ENCODE measurements around the gene HNF4A. TPM values are rescaled to one million over a fixed set of nuclear protein-coding genes. Genes with fewer than 3 reads are reported as not detected.

The HNF4A gene
- total and polyA plus RNA-seq, 2 of the 4 experiments (the other 2 are of a cell fraction), result not detected

- no peaks in the 10 kb centered on the region for H3K9me3 ChIP-seq (ENCODE audit: control insufficient read depth, insufficient read depth, low read length)
- H3K27ac ChIP-seq (ENCODE audit: insufficient read depth, low read length), result no peak overlapping the region
- H4K8ac ChIP-seq (ENCODE audit: low read depth in 2 of 2, low read length in 2 of 2), result no peak overlapping the region
- no TSS peak for BruUV-seq (replicated peaks)
- ChIA-PET CTCF (no interaction called here), POLR2A (ENCODE audit: unreplicated experiment) (no interaction called here)
- H3K14ac ChIP-seq (replicated peaks; ENCODE audit: low read depth, low read length), result no peak overlapping the region
- 40% methylated on average over 3 of the region's 15 CpGs; no CpG with 5 or more reads in 1 of the 2 experiments for WGBS, 2 experiments (ENCODE audit: extremely low coverage in 2 of 2, insufficient read length in 1 of 2)
- no peak overlapping the region for H3K4me2 ChIP-seq (ENCODE audit: low read depth, low read length)
- H3K36me3 ChIP-seq (ENCODE audit: control insufficient read depth, insufficient read depth, low read length), result no peaks in the 10 kb centered on the region
- H2AK9ac ChIP-seq (replicated peaks; ENCODE audit: low read depth, low read length, poor library complexity), result no peak overlapping the region
- no peak overlapping the region for H2BK20ac ChIP-seq (ENCODE audit: low read depth, low read length)
- H2AK5ac ChIP-seq (ENCODE audit: low read depth, low read length), result no peak overlapping the region
- no peak overlapping the region for H3K9ac ChIP-seq (ENCODE audit: low read depth, low read length)
- H3K23ac ChIP-seq (ENCODE audit: low read depth, low read length), result no peak overlapping the region
- H4K91ac ChIP-seq (ENCODE audit: insufficient read depth, low read depth, low read length), result no peak overlapping the region
- no peak for ATAC-seq (ENCODE audit: low read depth)
- H2BK15ac ChIP-seq (ENCODE audit: low read depth, low read length), result no peak overlapping the region
- H2AFZ ChIP-seq (replicated peaks; ENCODE audit: low read length, poor library complexity), result no peak overlapping the region
- H3K9me1 ChIP-seq (ENCODE audit: insufficient read depth, low read length), result no peaks in the 10 kb centered on the region
- no peak overlapping the region for H3K4ac ChIP-seq (ENCODE audit: low read depth, low read length)
- no peaks in the 10 kb centered on the region for H4K20me1 ChIP-seq (ENCODE audit: insufficient read depth, low read length)
- dilution Hi-C loops (cut with HindIII; ENCODE audit: low sequenced_read_pairs, unreplicated experiment), result loop anchor here (10.0 kb wide), 1 partner anchor 70 kb away; no protein-coding TSS in a partner anchor
- intact Hi-C loops (cut with micrococcal nuclease), result no loop called here
- H2BK120ac ChIP-seq (ENCODE audit: low read depth, low read length), result no peak overlapping the region
- DNase-seq, result no peak
- H3K27me3 ChIP-seq (ENCODE audit: control insufficient read depth, insufficient read depth, low read length), result peaks cover 50% of the 10 kb centered on the region
- no peak overlapping the region for H3K56ac ChIP-seq (ENCODE audit: extremely low read depth, insufficient read depth, low read length)
- no peak for TF ChIP-seq CHD1 (IDR thresholded peaks at IDR 0.05; ENCODE audit: low read depth, low read length)
- TF ChIP-seq RFX5 (IDR thresholded peaks at IDR 0.05; ENCODE audit: low read depth, low read length), result no peak
- TF ChIP-seq MAFK (IDR thresholded peaks at IDR 0.05; ENCODE audit: low read depth, low read length), result no peak
- no peak for TF ChIP-seq NFE2L2 (IDR thresholded peaks at IDR 0.05; ENCODE audit: low read depth, low read length)
- TF ChIP-seq SMC3 (IDR thresholded peaks at IDR 0.05; ENCODE audit: low read depth, low read length), result no peak
- TF ChIP-seq FOS (IDR thresholded peaks at IDR 0.05; ENCODE audit: low read depth, low read length), result no peak
- no peak for TF ChIP-seq RAD21 (IDR thresholded peaks at IDR 0.05; ENCODE audit: low read length)
- no peak for TF ChIP-seq ELK1 (IDR thresholded peaks at IDR 0.05; ENCODE audit: borderline replicate concordance, low read depth, low read length)
- no peak for TF ChIP-seq CEBPB (IDR thresholded peaks at IDR 0.05; ENCODE audit: low read depth, low read length)
- TF ChIP-seq CTCF (conservative IDR thresholded peaks at IDR 0.05; ENCODE audit: low read depth, low read length), result no peak
- TF ChIP-seq MAZ (IDR thresholded peaks at IDR 0.05; ENCODE audit: borderline replicate concordance, low read depth, low read length), result no peak
- TF ChIP-seq POLR2A (IDR thresholded peaks at IDR 0.05; ENCODE audit: low read depth, low read length), result no peak
- no peak for TF ChIP-seq USF2 (IDR thresholded peaks at IDR 0.05; ENCODE audit: low read depth, low read length)
- TF ChIP-seq RCOR1 (IDR thresholded peaks at IDR 0.05; ENCODE audit: insufficient replicate concordance, low read length), result no peak
- TF ChIP-seq BHLHE40 (IDR thresholded peaks at IDR 0.05; ENCODE audit: low read depth, low read length), result no peak
- no peak for TF ChIP-seq MXI1 (IDR thresholded peaks at IDR 0.05; ENCODE audit: borderline replicate concordance, low read depth, low read length)
- H3K4me1 ChIP-seq (ENCODE audit: control insufficient read depth, insufficient read depth, low read length), result no peaks in the 10 kb centered on the region
- no peak overlapping the region for H3K4me3 ChIP-seq (ENCODE audit: insufficient read depth, low read depth, low read length)
- no peaks in the 10 kb centered on the region for H3K79me1 ChIP-seq (ENCODE audit: low read depth in 1 of 2, low read length in 2 of 2)
- no peak overlapping the region for H3K18ac ChIP-seq (ENCODE audit: low read depth, low read length)
- no peak overlapping the region for H4K5ac ChIP-seq (ENCODE audit: low read depth, low read length)
- no peak overlapping the region for H2BK5ac ChIP-seq (ENCODE audit: low read depth, low read length, poor library complexity, severe bottlenecking)
- in situ Hi-C loops (cut with MboI; ENCODE audit: low sequenced_read_pairs), result loop anchor here (25.0 kb wide), 1 partner anchor 467 kb away; no protein-coding TSS in a partner anchor
These were observed 39.4 kb downstream of the HNF4A start for GRCh38 chr20:44394702-44395460.
